DND-41 (cell line): ENCODE data around the gene FAM53B.

Source experiments
- ATAC-seq: fragments of 200-7000 bp; cut with Tn5 transposase; 3 replicates; pipeline ENCODE4 v1.9.1; 2021; ENCODE audit warnings: low read depth; ENCODE audit not compliant: insufficient read depth
- DNase-seq: peaks from one replicate; pipeline ENCODE4 v3.0.0-alpha.2; 2020
- H2AFZ ChIP-seq: 2 replicates; pipeline ENCODE4 v1.6.0; 2012; ENCODE audit warnings: low read depth, low read length
- H3K27ac ChIP-seq: 2 replicates; pipeline ENCODE4 v1.5.1; 2012; ENCODE audit warnings: low read length, inconsistent platforms
- H3K27me3 ChIP-seq: fragments of 200-600 bp; sonication (generic); 2 replicates; pipeline ENCODE4 v1.6.0; 2012; ENCODE audit warnings: low read length, mild to moderate bottlenecking, inconsistent platforms; ENCODE audit not compliant: insufficient read depth, poor library complexity
- H3K36me3 ChIP-seq: 2 replicates; pipeline ENCODE4 v1.5.1; 2012; ENCODE audit warnings: low read length, inconsistent platforms; ENCODE audit not compliant: insufficient read depth
- H3K4me1 ChIP-seq: 2 replicates; pipeline ENCODE4 v1.5.1; 2012; ENCODE audit warnings: mild to moderate bottlenecking, low read length; ENCODE audit not compliant: insufficient read depth
- H3K4me2 ChIP-seq: 2 replicates; pipeline ENCODE4 v1.6.0; 2012; ENCODE audit warnings: mild to moderate bottlenecking, moderate library complexity, low read length, inconsistent platforms; ENCODE audit not compliant: insufficient read depth
- H3K4me3 ChIP-seq, 2 experiments: fragments of 200-600 bp in 1 of 2; shearing (Covaris generic) in 1 of 2; 2 replicates each; pipeline ENCODE4 v1.5.1; 2012 to 2016; ENCODE audit warnings: inconsistent platforms in 2 of 2, low read length in 2 of 2, mild to moderate bottlenecking in 2 of 2, low read depth in 1 of 2, moderate library complexity in 1 of 2
- H3K79me2 ChIP-seq: 2 replicates; pipeline ENCODE4 v1.6.0; 2012; ENCODE audit warnings: low read length, inconsistent platforms; ENCODE audit not compliant: insufficient read depth
- H3K9ac ChIP-seq: 2 replicates; pipeline ENCODE4 v1.6.0; 2012; ENCODE audit warnings: low read depth, mild to moderate bottlenecking, inconsistent platforms, low read length, moderate library complexity
- H3K9me3 ChIP-seq: 2 replicates; pipeline ENCODE4 v1.5.1; 2012; ENCODE audit warnings: low read length, moderate library complexity, mild to moderate bottlenecking, inconsistent platforms; ENCODE audit not compliant: insufficient read depth, severe bottlenecking
- H4K20me1 ChIP-seq: 2 replicates; pipeline ENCODE4 v1.6.0; 2012; ENCODE audit warnings: low read length; ENCODE audit not compliant: insufficient read depth
- EZH2 ChIP-seq: IDR thresholded peaks from 3 replicates; pipeline ENCODE4 v1.6.1; 2012; ENCODE audit warnings: borderline replicate concordance, low read depth, mild to moderate bottlenecking, moderate library complexity, low read length, inconsistent platforms; ENCODE audit not compliant: severe bottlenecking
- TF ChIP-seq, protein P1 (sequence below): IDR thresholded peaks from 2 replicates; pipeline ENCODE4 v1.5.1; 2012; ENCODE audit warnings: borderline replicate concordance, low read length, moderate library complexity, mild to moderate bottlenecking; ENCODE audit not compliant: poor library complexity, severe bottlenecking; ENCODE audit errors: extremely low read depth

The FAM53B gene

DNA sequence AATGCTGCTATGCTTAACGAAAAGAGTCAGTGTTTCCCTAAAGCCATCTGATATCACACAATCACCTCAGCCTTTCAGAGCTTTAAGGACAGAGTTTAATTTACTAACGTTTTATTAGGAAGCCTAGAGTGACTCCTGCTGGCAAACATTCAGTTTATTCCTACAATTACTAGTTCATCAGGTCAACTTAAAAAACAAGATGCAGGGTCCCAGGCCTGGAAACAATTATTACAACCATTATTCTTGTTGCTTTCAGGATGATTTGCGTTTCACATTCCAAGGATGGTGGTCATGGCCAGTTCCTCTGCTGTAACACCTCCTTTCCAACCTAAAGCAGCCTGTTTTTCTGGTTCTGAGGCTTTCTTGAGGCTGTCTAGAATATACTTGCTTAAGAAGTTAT lies 1.5 kb upstream of the FAM53B start:
- no peak for DNase-seq
- H2AFZ ChIP-seq: no peak overlapping the region
- H4K20me1 ChIP-seq: peaks cover 10% of the 10 kb centered on the region; the same call in 1 of the 2 replicates
- TF ChIP-seq EZH2: no peak
- TF ChIP-seq, protein P1, sequence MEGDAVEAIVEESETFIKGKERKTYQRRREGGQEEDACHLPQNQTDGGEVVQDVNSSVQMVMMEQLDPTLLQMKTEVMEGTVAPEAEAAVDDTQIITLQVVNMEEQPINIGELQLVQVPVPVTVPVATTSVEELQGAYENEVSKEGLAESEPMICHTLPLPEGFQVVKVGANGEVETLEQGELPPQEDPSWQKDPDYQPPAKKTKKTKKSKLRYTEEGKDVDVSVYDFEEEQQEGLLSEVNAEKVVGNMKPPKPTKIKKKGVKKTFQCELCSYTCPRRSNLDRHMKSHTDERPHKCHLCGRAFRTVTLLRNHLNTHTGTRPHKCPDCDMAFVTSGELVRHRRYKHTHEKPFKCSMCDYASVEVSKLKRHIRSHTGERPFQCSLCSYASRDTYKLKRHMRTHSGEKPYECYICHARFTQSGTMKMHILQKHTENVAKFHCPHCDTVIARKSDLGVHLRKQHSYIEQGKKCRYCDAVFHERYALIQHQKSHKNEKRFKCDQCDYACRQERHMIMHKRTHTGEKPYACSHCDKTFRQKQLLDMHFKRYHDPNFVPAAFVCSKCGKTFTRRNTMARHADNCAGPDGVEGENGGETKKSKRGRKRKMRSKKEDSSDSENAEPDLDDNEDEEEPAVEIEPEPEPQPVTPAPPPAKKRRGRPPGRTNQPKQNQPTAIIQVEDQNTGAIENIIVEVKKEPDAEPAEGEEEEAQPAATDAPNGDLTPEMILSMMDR: peak; percentile 59
- H3K4me2 ChIP-seq: no peak overlapping the region
- peaks cover 19% of the 10 kb centered on the region for H3K36me3 ChIP-seq
- H3K9me3 ChIP-seq: no peaks in the 10 kb centered on the region
- H3K79me2 ChIP-seq: peaks cover 34% of the 10 kb centered on the region
- no peaks in the 10 kb centered on the region for H3K27me3 ChIP-seq
- H3K4me3 ChIP-seq: no peak overlapping the region
- no peak for ATAC-seq
- H3K27ac ChIP-seq: peak overlapping the region; percentile 77; the same call in 1 of the 2 replicates
- H3K4me1 ChIP-seq: peaks cover 31% of the 10 kb centered on the region
- no peak overlapping the region for H3K9ac ChIP-seq

DNA sequence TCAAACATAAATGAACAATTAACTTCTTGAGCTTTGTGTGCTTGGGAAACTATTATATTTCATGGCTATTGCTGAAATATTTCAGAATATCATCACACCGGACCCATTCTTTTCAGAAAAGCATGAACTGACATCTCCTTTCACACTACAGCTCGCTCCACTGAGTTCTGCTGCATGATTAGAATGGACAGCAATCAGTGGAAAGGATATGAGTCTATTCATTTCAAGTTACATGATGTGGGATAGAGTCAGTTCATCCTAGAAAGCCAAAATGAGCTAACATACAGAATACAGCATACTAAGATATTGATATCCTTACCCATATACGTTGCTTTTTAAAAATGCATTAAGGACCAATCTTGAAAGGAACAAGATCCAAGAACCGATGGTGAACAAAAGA lies 1.1 kb upstream of the FAM53B start:
- H3K79me2 ChIP-seq: peaks cover 38% of the 10 kb centered on the region
- peak overlapping the region; percentile 90; the same call in 1 of the 2 replicates for H3K9ac ChIP-seq
- H4K20me1 ChIP-seq: peaks cover 12% of the 10 kb centered on the region; the same call in 1 of the 2 replicates
- peak overlapping the region; percentile 77 for H3K27ac ChIP-seq
- peaks cover 15% of the 10 kb centered on the region; the same call in 1 of the 2 replicates for H3K36me3 ChIP-seq
- no peaks in the 10 kb centered on the region for H3K27me3 ChIP-seq
- H3K4me1 ChIP-seq: peaks cover 35% of the 10 kb centered on the region
- H3K9me3 ChIP-seq: no peaks in the 10 kb centered on the region
- H2AFZ ChIP-seq: no peak overlapping the region
- DNase-seq (no peak), ATAC-seq (no peak)
- TF ChIP-seq EZH2: no peak
- TF ChIP-seq, protein P1: no peak
- peak overlapping the region; percentile 69; the same call in 1 of the 2 replicates for H3K4me2 ChIP-seq
- H3K4me3 ChIP-seq: no peak overlapping the region

DNA sequence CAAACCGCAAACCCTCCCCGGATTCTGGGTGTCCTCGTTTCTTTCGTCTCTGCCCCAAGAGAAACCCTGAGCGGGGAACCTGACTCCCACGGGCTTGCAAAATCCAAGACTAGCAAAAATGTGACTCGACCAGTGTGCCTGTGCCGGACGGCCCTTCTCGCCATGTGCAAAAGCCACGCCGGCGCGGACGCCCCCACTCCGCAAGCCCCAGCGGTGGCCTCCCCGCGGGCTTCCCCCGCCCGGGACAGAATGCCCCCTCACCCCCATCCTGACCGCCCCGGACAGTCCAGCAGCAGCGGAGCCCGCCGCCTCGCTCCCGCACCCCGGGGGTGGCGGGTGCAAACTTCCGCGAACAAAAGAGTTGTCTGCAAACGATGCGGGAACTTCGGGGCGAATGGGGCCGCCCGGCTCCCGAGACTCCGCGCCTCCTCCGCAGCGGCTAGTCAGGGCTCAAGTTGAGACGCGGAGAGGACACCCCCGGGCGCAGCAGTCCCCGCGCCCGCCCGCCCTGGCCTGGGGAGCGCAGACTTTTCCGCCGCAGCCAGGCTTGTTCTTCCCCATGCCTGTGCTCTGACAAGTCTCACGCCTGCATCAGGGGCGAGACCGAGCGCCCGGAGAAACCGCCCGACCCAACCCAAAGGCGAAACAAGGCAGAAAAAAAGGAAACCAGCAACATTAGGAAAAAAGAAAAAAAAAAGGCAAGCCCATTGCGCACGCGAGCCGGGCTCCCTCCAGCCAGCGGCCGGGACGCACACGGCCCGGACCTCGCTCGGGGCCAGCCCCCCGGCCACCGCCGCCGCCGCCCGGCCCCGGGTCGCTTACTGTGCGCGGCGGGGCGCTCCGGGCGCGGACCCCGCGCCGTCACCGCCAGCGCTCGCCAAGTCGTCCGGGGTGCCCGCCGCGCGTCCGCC lies 732 bp downstream of the FAM53B start:
- H3K9ac ChIP-seq: peak overlapping the region; percentile 90
- peaks cover 22% of the 10 kb centered on the region; the same call in 1 of the 2 replicates for H4K20me1 ChIP-seq
- peaks cover 53% of the 10 kb centered on the region for H3K4me1 ChIP-seq
- DNase-seq (peak; percentile 56), ATAC-seq (peak; percentile 7; the same call in 2 of the 3 replicates)
- peak overlapping the region; percentile 72 to 74 for H3K4me3 ChIP-seq
- peak overlapping the region; percentile 84 for H3K27ac ChIP-seq
- peak overlapping the region; percentile 60 for H2AFZ ChIP-seq
- no peaks in the 10 kb centered on the region for H3K27me3 ChIP-seq
- peaks cover 56% of the 10 kb centered on the region for H3K79me2 ChIP-seq
- TF ChIP-seq, protein P1: no peak
- no peak for TF ChIP-seq EZH2
- peaks cover 20% of the 10 kb centered on the region for H3K36me3 ChIP-seq
- peak overlapping the region; percentile 69 for H3K4me2 ChIP-seq
- H3K9me3 ChIP-seq: no peaks in the 10 kb centered on the region
